K562 (cell line): Measurements from ENCODE around the gene TVP23A. TPM values are rescaled to one million over a fixed set of nuclear protein-coding genes. Genes with fewer than 3 reads are reported as not detected.
A peak's percentile ranks its signal among the peaks of the same experiment; 100 is the strongest.

Experiments used
- ATAC-seq: fragments of 200-7000 bp; cut with Tn5 transposase; 3 replicates; pipeline ENCODE4 v1.9.1; 2020; ENCODE audit warnings: moderate library complexity
- BruUV-seq: library from RNA; stranded (reverse); fragments of 400-500 nt; replicated peaks from 2 replicates; lab custom pipeline; 2021; lab: Mats Ljungman, UMichigan
- CTCF ChIA-PET: fragments of 300-600 bp; formaldehyde crosslinking; extraction: SDS; loops from one replicate; lab custom pipeline; 2021; ENCODE audit warnings: low intra/inter-chr PET ratio; lab: Yijun Ruan, JAX
- POLR2A ChIA-PET: fragments of 300-600, 350-650 bp; sonication (Branson Sonifier 250); formaldehyde crosslinking; extraction: SDS; loops from one replicate; lab custom pipeline; 2021; ENCODE audit warnings: antibody characterized with exemption, inconsistent platforms; lab: Yijun Ruan, JAX
- DNase-seq, 4 experiments: peaks; one replicate each; pipeline versions ENCODE4 v3.0.0 to v3.0.0-alpha.2; 2011 to 2018; ENCODE audit warnings: low spot score in 3 of 4, mixed read lengths in 3 of 4; ENCODE audit errors: extremely low read depth in 1 of 4
- FAIRE-seq: peaks from 2 replicates; lab custom pipeline; 2011; peaks lifted over from hg19 to GRCh38; lab: Jason Lieb, UNC
- H2AFZ ChIP-seq: 2 replicates; pipeline ENCODE4 v1.6.0; 2011; ENCODE audit warnings: low read depth, low read length, control low read depth, inconsistent platforms
- H3K27ac ChIP-seq: fragments of 200-600 bp; 3 replicates; pipeline ENCODE4 v1.8.0; 2011; ENCODE audit warnings: low read depth, mild to moderate bottlenecking, control low read depth, inconsistent platforms, low read length, moderate library complexity, mixed read lengths; ENCODE audit errors: extremely low read depth
- H3K27me3 ChIP-seq, 2 experiments: fragments of 300-600 bp in 1 of 2; 2 replicates in 1 of 2; 3 replicates in 1 of 2; pipeline versions ENCODE4 v1.6.0 to v1.8.0; 2011; ENCODE audit warnings: inconsistent platforms in 2 of 2, low read length in 2 of 2, mild to moderate bottlenecking in 1 of 2, mixed read lengths in 1 of 2, moderate library complexity in 1 of 2; ENCODE audit not compliant: control insufficient read depth in 2 of 2, insufficient read depth in 2 of 2
- H3K36me3 ChIP-seq: fragments of 300-600 bp; 3 replicates; pipeline ENCODE4 v1.8.0; 2011; ENCODE audit warnings: mild to moderate bottlenecking, low read length, inconsistent platforms; ENCODE audit not compliant: control insufficient read depth, insufficient read depth
- H3K4me1 ChIP-seq, 2 experiments: fragments of 200-600 bp in 1 of 2; replicated peaks in 1 of 2; 2 replicates in 1 of 2; 3 replicates in 1 of 2; pipeline versions ENCODE4 v1.5.1 to v1.8.0; 2011; ENCODE audit warnings: inconsistent platforms in 2 of 2, low read length in 2 of 2, mild to moderate bottlenecking in 1 of 2, mixed read lengths in 1 of 2, moderate library complexity in 1 of 2; ENCODE audit not compliant: control insufficient read depth in 2 of 2, insufficient read depth in 2 of 2
- H3K4me2 ChIP-seq: 2 replicates; pipeline ENCODE4 v1.6.1; 2011; ENCODE audit warnings: low read length, control low read depth, inconsistent platforms, mixed read lengths; ENCODE audit not compliant: insufficient read depth
- H3K4me3 ChIP-seq: fragments of 200-600 bp; sonication (generic), shearing (Covaris generic); 2 replicates; pipeline ENCODE4 v1.5.1; 2016; ENCODE audit warnings: control low read depth, inconsistent platforms
- H3K79me2 ChIP-seq: fragments of 200-600 bp; 3 replicates; pipeline ENCODE4 v1.8.0; 2011; ENCODE audit warnings: low read length, inconsistent platforms; ENCODE audit not compliant: control insufficient read depth, insufficient read depth
- H3K9ac ChIP-seq, 2 experiments: 2 replicates each; pipeline versions ENCODE4 v1.6.0 to v1.6.1; 2011; ENCODE audit warnings: low read depth in 2 of 2, low read length in 2 of 2, control low read depth in 1 of 2, inconsistent platforms in 1 of 2, mild to moderate bottlenecking in 1 of 2, mixed read lengths in 1 of 2; ENCODE audit not compliant: insufficient read depth in 1 of 2
- H3K9me1 ChIP-seq: one replicate; pipeline ENCODE4 v1.6.0; 2011; ENCODE audit warnings: inconsistent platforms, mild to moderate bottlenecking, low read length, moderate library complexity; ENCODE audit not compliant: control insufficient read depth, insufficient read depth
- H3K9me3 ChIP-seq: replicated peaks from 2 replicates; pipeline ENCODE4 v1.5.1; 2011; ENCODE audit warnings: low read depth, low read length, inconsistent platforms; ENCODE audit not compliant: control insufficient read depth, insufficient read depth
- H4K20me1 ChIP-seq: replicated peaks from 2 replicates; pipeline ENCODE4 v1.6.1; 2011; ENCODE audit warnings: low read length, inconsistent platforms, mixed read lengths; ENCODE audit not compliant: control insufficient read depth, insufficient read depth
- HNRNPH1 ChIP-seq: fragments of 200-400 bp; formaldehyde crosslinking; optimal IDR thresholded peaks from 2 replicates; pipeline ENCODE3; 2017; ENCODE audit warnings: low read depth, mild to moderate bottlenecking, low read length, moderate library complexity
- RBM25 ChIP-seq: fragments of 200-400 bp; formaldehyde crosslinking; IDR thresholded peaks from 2 replicates; pipeline ENCODE4 v1.6.1; 2018; ENCODE audit warnings: low read length, low read depth, moderate library complexity; ENCODE audit not compliant: severe bottlenecking
- ZNF217 ChIP-seq: sonication (generic); formaldehyde crosslinking; IDR thresholded peaks from 2 replicates; pipeline ENCODE4 v1.8.0; 2022; ENCODE audit warnings: mild to moderate bottlenecking, missing genetic modification reagents
- WGBS: fragments of 100-300 bp; shearing (Covaris generic); methylation state at CpG from one replicate; pipeline ENCODE4 v1.1.6; 2016; ENCODE audit warnings: low coverage, mixed read lengths; ENCODE audit not compliant: insufficient coverage; ENCODE audit errors: missing lambda C conversion rate; 5-methylcytosine and 5-hydroxymethylcytosine counted together
- in situ Hi-C: fragments of 300-500 bp; cut with MboI; formaldehyde crosslinking; loops from 4 replicates; pipeline ENCODE4 v1.15.0; 2018; ENCODE audit warnings: inconsistent platforms, mixed read lengths
- intact Hi-C: fragments of 100-400 bp; cut with micrococcal nuclease; formaldehyde crosslinking; loops from 2 replicates; pipeline ENCODE4 v1.14.2; 2022
- polyA plus RNA-seq, 8 experiments: library from polyadenylated mRNA; depleted of rRNA in 4 of 8; stranded (reverse) in 5 of 8; unstranded in 3 of 8; fragments of >200 nt; fragmentation: Nextera tagmentation in 2 of 8; fragmentation: Illumina TruSeq in 1 of 8; extraction: Ambion mirVana in 2 of 8; extraction: Trizol in 1 of 8; gene quantifications; 2 replicates each; pipeline versions ENCODE4 v1.2.1 to v1.2.3, GENCODE V29; 2011 to 2014; ENCODE audit warnings: inconsistent platforms in 1 of 8, missing spikeins in 1 of 8
- total RNA-seq, 7 experiments: library from RNA; depleted of rRNA in 6 of 7; stranded (reverse); fragments of >200 nt in 6 of 7; fragmentation: Illumina TruSeq in 2 of 7; extraction: Trizol in 2 of 7; gene quantifications; 2 replicates each; pipeline versions ENCODE4 v1.2.1 to v1.2.3, GENCODE V29; 2011 to 2021; ENCODE audit warnings: low replicate concordance in 1 of 7
- TF ChIP-seq, protein P1 (sequence below): sonication (generic); formaldehyde crosslinking; IDR thresholded peaks from 2 replicates; pipeline ENCODE4 v1.8.0; 2022; ENCODE audit warnings: missing genetic modification reagents, mild to moderate bottlenecking, borderline replicate concordance
- TF ChIP-seq, protein P2 (sequence below): fragments of 450-650 bp; IDR thresholded peaks from 2 replicates; pipeline ENCODE4 v1.6.1; 2017; ENCODE audit warnings: antibody characterized with exemption

Gene TVP23A
- total and polyA plus RNA-seq, 9 of the 15 experiments (the other 6 are each of a cell fraction or from before 2014, with no cell fraction given), result 0.04 to 0.77 (median 0.10) TPM; not detected in 3

DNA sequence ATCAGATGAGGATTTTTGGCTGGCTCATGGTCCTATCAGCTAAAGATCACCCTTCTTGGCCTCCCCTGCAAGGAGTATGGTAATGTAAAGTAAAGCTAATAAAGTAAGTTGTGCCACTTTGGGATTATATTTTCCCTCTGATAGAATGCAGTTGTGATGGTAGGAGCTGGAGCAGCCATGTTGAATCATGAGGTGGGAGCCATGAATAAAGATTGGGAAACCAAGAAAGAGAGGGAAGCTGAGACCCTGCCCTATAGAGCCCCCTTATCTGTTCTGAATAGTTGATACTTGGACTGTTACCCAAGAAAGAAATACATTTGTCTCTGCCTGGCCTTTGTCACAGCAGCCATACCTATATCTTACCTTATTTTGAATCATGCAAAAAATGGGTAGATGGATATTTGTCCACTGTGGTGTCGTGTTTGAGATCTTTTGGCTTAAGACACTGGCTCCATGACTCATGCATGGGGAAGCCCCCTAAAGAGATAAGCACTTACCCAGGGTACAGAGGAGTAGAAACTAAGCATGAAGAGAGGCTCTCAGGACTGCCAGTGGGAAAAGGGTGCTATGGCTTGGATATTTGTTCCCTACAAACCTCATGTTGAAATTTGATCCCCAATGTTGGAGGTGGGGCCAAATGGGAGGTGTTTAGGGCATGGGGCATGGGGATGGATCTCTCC lies 17.7 kb upstream of the TVP23A start:
- no peak for DNase-seq
- H3K9me3 ChIP-seq, result no peaks in the 10 kb centered on the region
- ATAC-seq, result no peak
- no peak for FAIRE-seq
- H3K79me2 ChIP-seq, result no peaks in the 10 kb centered on the region
- TF ChIP-seq, protein P1, sequence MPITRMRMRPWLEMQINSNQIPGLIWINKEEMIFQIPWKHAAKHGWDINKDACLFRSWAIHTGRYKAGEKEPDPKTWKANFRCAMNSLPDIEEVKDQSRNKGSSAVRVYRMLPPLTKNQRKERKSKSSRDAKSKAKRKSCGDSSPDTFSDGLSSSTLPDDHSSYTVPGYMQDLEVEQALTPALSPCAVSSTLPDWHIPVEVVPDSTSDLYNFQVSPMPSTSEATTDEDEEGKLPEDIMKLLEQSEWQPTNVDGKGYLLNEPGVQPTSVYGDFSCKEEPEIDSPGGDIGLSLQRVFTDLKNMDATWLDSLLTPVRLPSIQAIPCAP (CRISPR knock-in tag), result no peak
- TF ChIP-seq HNRNPH1 (no peak), RBM25 (peak; percentile 73), ZNF217 (CRISPR knock-in tag) (no peak)
- TF ChIP-seq, protein P2, sequence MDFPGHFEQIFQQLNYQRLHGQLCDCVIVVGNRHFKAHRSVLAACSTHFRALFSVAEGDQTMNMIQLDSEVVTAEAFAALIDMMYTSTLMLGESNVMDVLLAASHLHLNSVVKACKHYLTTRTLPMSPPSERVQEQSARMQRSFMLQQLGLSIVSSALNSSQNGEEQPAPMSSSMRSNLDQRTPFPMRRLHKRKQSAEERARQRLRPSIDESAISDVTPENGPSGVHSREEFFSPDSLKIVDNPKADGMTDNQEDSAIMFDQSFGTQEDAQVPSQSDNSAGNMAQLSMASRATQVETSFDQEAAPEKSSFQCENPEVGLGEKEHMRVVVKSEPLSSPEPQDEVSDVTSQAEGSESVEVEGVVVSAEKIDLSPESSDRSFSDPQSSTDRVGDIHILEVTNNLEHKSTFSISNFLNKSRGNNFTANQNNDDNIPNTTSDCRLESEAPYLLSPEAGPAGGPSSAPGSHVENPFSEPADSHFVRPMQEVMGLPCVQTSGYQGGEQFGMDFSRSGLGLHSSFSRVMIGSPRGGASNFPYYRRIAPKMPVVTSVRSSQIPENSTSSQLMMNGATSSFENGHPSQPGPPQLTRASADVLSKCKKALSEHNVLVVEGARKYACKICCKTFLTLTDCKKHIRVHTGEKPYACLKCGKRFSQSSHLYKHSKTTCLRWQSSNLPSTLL, result no peak
- no peak overlapping the region for H2AFZ ChIP-seq
- no peak overlapping the region for H3K9ac ChIP-seq
- no peak overlapping the region for H3K4me2 ChIP-seq
- 0% methylated on average over 1 of the region's 1 CpG for WGBS
- CTCF ChIA-PET, result no interaction called here
- no TSS peak for BruUV-seq
- no peaks in the 10 kb centered on the region for H3K36me3 ChIP-seq
- no peaks in the 10 kb centered on the region for H3K9me1 ChIP-seq
- no peaks in the 10 kb centered on the region for H3K4me1 ChIP-seq
- intact Hi-C loops (no loop called here), in situ Hi-C loops (no loop called here)
- no peak overlapping the region for H3K27ac ChIP-seq
- no peaks in the 10 kb centered on the region for H4K20me1 ChIP-seq
- peaks cover 18 to 22% of the 10 kb centered on the region in 2 experiments for H3K27me3 ChIP-seq
- H3K4me3 ChIP-seq, result no peak overlapping the region
- POLR2A ChIA-PET, result interaction anchor here (0.6 kb wide), 1 partner anchor 59 kb away, joined by 3 read pairs; no protein-coding TSS in a partner anchor
